Endothelial cell of umbilical vein (primary cell): Measurements from ENCODE around the gene COG4. TPM values are rescaled to one million over a fixed set of nuclear protein-coding genes. Genes with fewer than 3 reads are reported as not detected.

Experiments used
- BruUV-seq: library from RNA; stranded (reverse); fragments of 400-500 nt; replicated peaks from 2 replicates; lab custom pipeline; 2021; lab: Mats Ljungman, UMichigan
- CTCF ChIA-PET: fragments of 300-600, 350-600 bp; sonication (Branson Sonifier 250); formaldehyde crosslinking; loops from one replicate; lab custom pipeline; 2021; ENCODE audit warnings: antibody characterized with exemption, inconsistent platforms; lab: Charles Lee
- POLR2A ChIA-PET: fragments of 300-600, 350-600 bp; sonication (Branson Sonifier 250); formaldehyde crosslinking; loops from one replicate; lab custom pipeline; 2021; ENCODE audit warnings: antibody characterized with exemption, inconsistent platforms; lab: Charles Lee
- DNase-seq: peaks from one replicate; pipeline ENCODE4 v3.0.0-alpha.2; 2011; ENCODE audit warnings: low read depth, low spot score
- FAIRE-seq: peaks from 2 replicates; lab custom pipeline; 2011; peaks lifted over from hg19 to GRCh38; lab: Jason Lieb, UNC
- H2AFZ ChIP-seq: 2 replicates; pipeline ENCODE4 v1.6.0; 2012; ENCODE audit warnings: low read depth, low read length, control low read depth, inconsistent platforms
- H3K27ac ChIP-seq: 2 replicates; pipeline ENCODE4 v1.5.1; 2011; ENCODE audit warnings: low read depth, mild to moderate bottlenecking, control low read depth, low read length, moderate library complexity; ENCODE audit not compliant: insufficient read depth
- H3K27me3 ChIP-seq, 2 experiments: 2 replicates each; pipeline versions ENCODE4 v1.6.0 to v1.6.1; 2011; ENCODE audit warnings: low read length in 2 of 2, mixed read lengths in 1 of 2; ENCODE audit not compliant: control insufficient read depth in 2 of 2, insufficient read depth in 2 of 2
- H3K36me3 ChIP-seq, 2 experiments: 2 replicates in 1 of 2; 3 replicates in 1 of 2; pipeline ENCODE4 v1.5.1; 2011; ENCODE audit warnings: low read length in 2 of 2, mild to moderate bottlenecking in 1 of 2, moderate library complexity in 1 of 2; ENCODE audit not compliant: control insufficient read depth in 2 of 2, insufficient read depth in 2 of 2; ENCODE audit errors: extremely low read depth in 1 of 2
- H3K4me1 ChIP-seq: 3 replicates; pipeline ENCODE4 v1.5.1; 2011; ENCODE audit warnings: mild to moderate bottlenecking, low read length; ENCODE audit not compliant: control insufficient read depth, insufficient read depth; ENCODE audit errors: extremely low read depth
- H3K4me2 ChIP-seq: 2 replicates; pipeline ENCODE4 v1.6.1; 2011; ENCODE audit warnings: low read length, control low read depth, mixed read lengths; ENCODE audit not compliant: insufficient read depth
- H3K4me3 ChIP-seq, 3 experiments: fragments of 200-600 bp in 1 of 3; sonication (generic), shearing (Covaris generic) in 1 of 3; replicated peaks in 1 of 3; 2 replicates each; pipeline ENCODE4 v1.5.1; 2011 to 2016; ENCODE audit warnings: control low read depth in 3 of 3, low read length in 3 of 3, mild to moderate bottlenecking in 2 of 3, inconsistent platforms in 1 of 3, low read depth in 1 of 3, moderate library complexity in 1 of 3; ENCODE audit not compliant: insufficient read depth in 1 of 3
- H3K79me2 ChIP-seq: 2 replicates; pipeline ENCODE4 v1.6.0; 2012; ENCODE audit warnings: low read length, inconsistent platforms; ENCODE audit not compliant: control insufficient read depth, insufficient read depth
- H3K9ac ChIP-seq: replicated peaks from 2 replicates; pipeline ENCODE3; 2011; ENCODE audit warnings: low read length, control low read depth; ENCODE audit not compliant: insufficient read depth; ENCODE audit errors: extremely low read depth
- H3K9me1 ChIP-seq: replicated peaks from 3 replicates; pipeline ENCODE4 v1.6.0; 2011; ENCODE audit warnings: mild to moderate bottlenecking, low read length; ENCODE audit not compliant: control insufficient read depth, insufficient read depth; ENCODE audit errors: extremely low read depth
- H3K9me3 ChIP-seq: replicated peaks from 2 replicates; pipeline ENCODE4 v1.5.1; 2012; ENCODE audit warnings: low read length, inconsistent platforms; ENCODE audit not compliant: control insufficient read depth, insufficient read depth
- H4K20me1 ChIP-seq: replicated peaks from 2 replicates; pipeline ENCODE3; 2011; ENCODE audit warnings: mild to moderate bottlenecking, low read length; ENCODE audit not compliant: control insufficient read depth, insufficient read depth; ENCODE audit errors: extremely low read depth
- CTCF ChIP-seq, 2 donors: IDR thresholded peaks; 1 replicate in 1 of 2; 2 replicates in 1 of 2; pipeline ENCODE4 v1.5.1; 2011; ENCODE audit warnings: low read length in 2 of 2, mild to moderate bottlenecking in 2 of 2, moderate library complexity in 2 of 2, control low read depth in 1 of 2, inconsistent platforms in 1 of 2, low read depth in 1 of 2; ENCODE audit not compliant: insufficient read depth in 1 of 2; ENCODE audit errors: extremely low read depth in 1 of 2
- EZH2 ChIP-seq: IDR thresholded peaks from 2 replicates; pipeline ENCODE4 v1.6.1; 2012; ENCODE audit warnings: borderline replicate concordance, low read depth, mild to moderate bottlenecking, moderate library complexity, low read length, inconsistent platforms; ENCODE audit not compliant: severe bottlenecking
- FOS ChIP-seq: IDR thresholded peaks from 2 replicates; pipeline ENCODE4 v1.6.1; 2011; ENCODE audit warnings: mild to moderate bottlenecking, low read length, moderate library complexity, borderline replicate concordance; ENCODE audit not compliant: insufficient read depth
- GATA2 ChIP-seq: IDR thresholded peaks from 2 replicates; pipeline ENCODE4 v1.7.0; 2011; ENCODE audit warnings: low read depth, mild to moderate bottlenecking, moderate library complexity, mixed read lengths, low read length; ENCODE audit not compliant: insufficient read length, insufficient read depth
- JUN ChIP-seq: IDR thresholded peaks from 2 replicates; pipeline ENCODE4 v1.6.1; 2011; ENCODE audit warnings: borderline replicate concordance, low read depth; ENCODE audit not compliant: insufficient read length, insufficient read depth
- MAX ChIP-seq: IDR thresholded peaks from 2 replicates; pipeline ENCODE4 v1.6.1; 2011; ENCODE audit not compliant: insufficient read depth, insufficient read length
- MYC ChIP-seq: IDR thresholded peaks from one replicate; pipeline ENCODE4 v1.6.1; 2011; ENCODE audit warnings: mild to moderate bottlenecking, low read depth, low read length
- POLR2A ChIP-seq: IDR thresholded peaks from 2 replicates; pipeline ENCODE4 v1.6.1; 2012; ENCODE audit warnings: low read depth, mild to moderate bottlenecking, control low read depth, low read length
- POLR2AphosphoS5 ChIP-seq: IDR thresholded peaks from 2 replicates; pipeline ENCODE4 v1.6.1; 2012; ENCODE audit warnings: low read depth, mild to moderate bottlenecking, control low read depth, low read length, moderate library complexity; ENCODE audit not compliant: insufficient read depth
- dilution Hi-C: fragments of 300-500 bp; cut with MboI; formaldehyde crosslinking; loops from one replicate; pipeline ENCODE4 v1.15.0; 2019; ENCODE audit warnings: low sequenced_read_pairs; ENCODE audit not compliant: extremely low pct_ligation_motif_present
- intact Hi-C: fragments of 100-400 bp; cut with micrococcal nuclease; formaldehyde crosslinking; loops from one replicate; pipeline ENCODE4 v1.10.0; 2022
- polyA plus RNA-seq, 4 experiments: library from polyadenylated mRNA; depleted of rRNA in 3 of 4; stranded (reverse) in 3 of 4; unstranded in 1 of 4; fragments of >200 nt; gene quantifications; 2 replicates each; pipeline versions ENCODE4 v1.2.1 to v1.2.3, GENCODE V29; 2011 to 2012; ENCODE audit warnings: missing spikeins in 1 of 4
- total RNA-seq: library from RNA; stranded (reverse); gene quantifications from 2 replicates; pipeline ENCODE4 v1.2.3, GENCODE V29; 2021

The COG4 gene
- total and polyA plus RNA-seq, 2 donors (not counting 3 experiments of a cell fraction or from before 2014, with no cell fraction given), result 53.7 to 61.2 TPM

GRCh38 chr16:70511833-70512232, 11.5 kb downstream of the COG4 start:
- no peaks in the 10 kb centered on the region for H3K27me3 ChIP-seq
- FAIRE-seq, result no peak
- H2AFZ ChIP-seq, result no peak overlapping the region
- no peak overlapping the region for H3K9ac ChIP-seq
- no peak overlapping the region for H3K4me2 ChIP-seq
- ChIA-PET POLR2A (no interaction called here), CTCF (no interaction called here)
- H4K20me1 ChIP-seq, result no peaks in the 10 kb centered on the region
- TF ChIP-seq POLR2A (no peak), GATA2 (no peak), MAX (no peak), JUN (no peak), CTCF (IDR thresholded peaks at IDR 0.05; ENCODE audit: extremely low read depth in 1 of 2, insufficient read depth in 1 of 2, low read depth in 1 of 2, low read length in 2 of 2) (no peak), FOS (no peak), POLR2AphosphoS5 (no peak), MYC (no peak), EZH2 (no peak)
- H3K79me2 ChIP-seq, result no peaks in the 10 kb centered on the region
- intact Hi-C loops, result no loop called here
- H3K27ac ChIP-seq, result no peak overlapping the region
- DNase-seq, result no peak
- H3K36me3 ChIP-seq, result peaks cover 19 to 25% of the 10 kb centered on the region in 2 experiments
- no peak overlapping the region for H3K4me3 ChIP-seq
- no peaks in the 10 kb centered on the region for H3K9me1 ChIP-seq
- BruUV-seq, result no TSS peak
- dilution Hi-C loops, result no loop called here
- H3K9me3 ChIP-seq, result no peaks in the 10 kb centered on the region
- peaks cover 10% of the 10 kb centered on the region for H3K4me1 ChIP-seq
